BJ (cell line): ENCODE data around the gene BATF. TPM values are rescaled to one million over a fixed set of nuclear protein-coding genes. Genes with fewer than 3 reads are reported as not detected.

Experiments used
- CTCF ChIA-PET: fragments of 350-600 bp; formaldehyde crosslinking; extraction: SDS; loops from one replicate; lab custom pipeline; 2021; ENCODE audit warnings: antibody characterized with exemption, inconsistent platforms; lab: Yijun Ruan, JAX
- POLR2A ChIA-PET: fragments of 300-600 bp; sonication (Branson Sonifier 250); formaldehyde crosslinking; extraction: SDS; loops from one replicate; lab custom pipeline; 2021; ENCODE audit warnings: antibody characterized with exemption; lab: Charles Lee
- DNase-seq: peaks from one replicate; pipeline ENCODE4 v3.0.0-alpha.2; 2011; ENCODE audit warnings: low read depth
- H3K27me3 ChIP-seq: 2 replicates; pipeline ENCODE4 v1.6.0; 2011; ENCODE audit warnings: low read length; ENCODE audit not compliant: control insufficient read depth, insufficient read depth
- H3K36me3 ChIP-seq: 2 replicates; pipeline ENCODE4 v1.5.1; 2011; ENCODE audit warnings: low read length; ENCODE audit not compliant: control insufficient read depth, insufficient read depth
- H3K4me3 ChIP-seq: 2 replicates; pipeline ENCODE4 v1.5.1; 2011; ENCODE audit warnings: low read depth, mild to moderate bottlenecking, control low read depth, low read length
- polyA plus RNA-seq: library from polyadenylated mRNA; depleted of rRNA; stranded (reverse); fragments of >200 nt; gene quantifications from 2 replicates; pipeline ENCODE4 v1.2.3, GENCODE V29; 2011; rRNA removed
- TF ChIP-seq, protein P1 (sequence below): IDR thresholded peaks from 2 replicates; pipeline ENCODE4 v1.5.1; 2011; ENCODE audit warnings: low read depth, mild to moderate bottlenecking, control low read depth, inconsistent platforms, low read length, moderate library complexity; ENCODE audit not compliant: insufficient read depth

BATF gene
- polyA plus RNA-seq, 1 experiment: not detected

DNA sequence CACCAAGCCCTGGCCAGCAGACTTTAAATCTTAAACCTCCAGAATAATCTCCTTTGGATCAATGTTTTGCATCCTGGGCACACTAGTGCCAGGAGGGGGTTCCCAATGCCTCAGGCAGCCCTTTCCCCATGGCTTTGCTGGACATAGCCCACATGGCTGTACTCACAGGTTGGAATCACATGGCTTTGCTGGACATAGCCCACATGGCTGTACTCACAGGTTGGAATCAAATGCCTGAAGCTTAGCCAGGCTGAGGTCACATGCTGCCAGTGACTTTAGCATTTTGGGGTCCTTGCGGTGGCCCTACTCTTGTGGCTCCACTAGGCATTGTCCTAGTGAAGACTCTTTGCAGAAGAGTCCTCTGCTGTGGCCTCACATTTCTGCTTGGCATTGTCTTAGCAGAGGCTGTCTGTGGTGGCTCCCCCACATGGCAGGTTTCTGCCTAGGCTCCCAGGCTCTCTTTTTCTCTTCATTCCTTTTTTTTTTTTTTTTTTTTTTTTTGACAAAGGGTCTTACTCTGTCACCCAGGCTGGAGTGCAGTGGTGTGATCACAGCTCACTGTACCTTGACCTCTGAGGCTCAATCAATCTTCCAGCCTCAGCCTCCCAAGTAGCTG lies 69.2 kb downstream of the BATF start:
- TF ChIP-seq, protein P1, sequence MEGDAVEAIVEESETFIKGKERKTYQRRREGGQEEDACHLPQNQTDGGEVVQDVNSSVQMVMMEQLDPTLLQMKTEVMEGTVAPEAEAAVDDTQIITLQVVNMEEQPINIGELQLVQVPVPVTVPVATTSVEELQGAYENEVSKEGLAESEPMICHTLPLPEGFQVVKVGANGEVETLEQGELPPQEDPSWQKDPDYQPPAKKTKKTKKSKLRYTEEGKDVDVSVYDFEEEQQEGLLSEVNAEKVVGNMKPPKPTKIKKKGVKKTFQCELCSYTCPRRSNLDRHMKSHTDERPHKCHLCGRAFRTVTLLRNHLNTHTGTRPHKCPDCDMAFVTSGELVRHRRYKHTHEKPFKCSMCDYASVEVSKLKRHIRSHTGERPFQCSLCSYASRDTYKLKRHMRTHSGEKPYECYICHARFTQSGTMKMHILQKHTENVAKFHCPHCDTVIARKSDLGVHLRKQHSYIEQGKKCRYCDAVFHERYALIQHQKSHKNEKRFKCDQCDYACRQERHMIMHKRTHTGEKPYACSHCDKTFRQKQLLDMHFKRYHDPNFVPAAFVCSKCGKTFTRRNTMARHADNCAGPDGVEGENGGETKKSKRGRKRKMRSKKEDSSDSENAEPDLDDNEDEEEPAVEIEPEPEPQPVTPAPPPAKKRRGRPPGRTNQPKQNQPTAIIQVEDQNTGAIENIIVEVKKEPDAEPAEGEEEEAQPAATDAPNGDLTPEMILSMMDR: no peak
- POLR2A ChIA-PET: no interaction called here
- Histone ChIP-seq H3K36me3 (no peaks in the 10 kb centered on the region), H3K4me3 (no peak overlapping the region), H3K27me3 (peaks cover 7% of the 10 kb centered on the region)
- no peak for DNase-seq
- CTCF ChIA-PET: interaction anchor here (1.1 kb wide), 1 partner anchor 30 kb away, joined by 3 read pairs; no protein-coding TSS in a partner anchor

DNA sequence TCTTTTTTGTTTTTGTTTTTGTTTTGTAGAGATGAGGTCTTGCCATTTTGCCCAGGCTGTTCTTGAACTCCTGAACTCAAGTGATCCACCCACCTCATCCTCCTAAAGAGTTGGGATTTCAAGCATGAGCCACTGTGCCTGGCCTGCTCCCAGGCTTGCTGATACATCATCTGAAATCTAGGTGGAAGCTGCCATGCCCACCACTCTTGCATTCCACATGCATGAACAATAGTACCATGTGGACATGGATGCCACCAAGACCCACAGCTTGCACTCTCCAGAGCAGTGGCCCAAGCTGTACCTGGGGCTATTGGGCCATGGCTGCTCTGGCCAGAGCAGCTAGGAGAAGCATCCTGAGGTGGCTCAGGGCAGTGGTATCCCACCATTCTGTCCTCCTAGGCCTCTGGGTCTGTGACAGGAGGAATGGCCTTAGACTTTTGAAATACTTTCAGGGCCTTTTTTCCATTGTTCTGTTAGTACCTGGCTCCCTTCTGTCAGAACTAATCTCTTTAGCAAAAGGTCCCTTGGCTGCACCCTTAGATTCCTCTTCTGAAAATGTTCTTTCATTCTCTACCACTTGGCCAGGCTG lies 69.8 kb downstream of the BATF start:
- POLR2A ChIA-PET: no interaction called here
- no peak overlapping the region for H3K4me3 ChIP-seq
- peaks cover 7% of the 10 kb centered on the region for H3K27me3 ChIP-seq
- TF ChIP-seq, protein P1: no peak
- no peaks in the 10 kb centered on the region for H3K36me3 ChIP-seq
- DNase-seq: no peak
- CTCF ChIA-PET: interaction anchor here (1.1 kb wide), 1 partner anchor 31 kb away, joined by 3 read pairs; no protein-coding TSS in a partner anchor

DNA sequence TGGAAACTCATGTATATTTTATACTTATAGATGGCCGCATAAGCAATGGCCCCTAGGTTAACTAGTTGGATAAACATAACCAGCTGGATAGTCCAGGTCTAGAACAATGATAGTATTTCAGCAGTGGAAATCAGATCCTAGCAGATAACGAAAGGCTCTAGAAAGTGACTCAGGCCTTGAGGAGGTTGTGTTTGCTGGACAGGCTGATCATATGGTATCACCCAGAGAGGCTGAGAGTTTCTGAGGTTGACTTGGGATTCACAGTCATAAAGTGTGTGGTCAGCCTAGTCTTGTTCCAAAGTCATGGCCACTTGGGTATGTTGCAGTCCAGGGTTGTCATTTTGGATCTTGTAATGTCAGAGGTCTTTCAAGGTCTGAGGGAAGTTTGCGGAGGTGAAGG lies 73.0 kb downstream of the BATF start:
- ChIA-PET POLR2A (no interaction called here), CTCF (no interaction called here)
- TF ChIP-seq, protein P1: no peak
- H3K36me3 ChIP-seq: no peaks in the 10 kb centered on the region
- DNase-seq: no peak
- H3K4me3 ChIP-seq: no peak overlapping the region
- H3K27me3 ChIP-seq: 0 out of 2 replicates have a peak, but pooled peaks cover 2% of the 10 kb centered on the region

Other genes with a start within 250 kb of the BATF start
- gene FOS, start 243.6 kb upstream of the BATF start, polyA plus RNA-seq: 57.8 and 84.1 TPM in 2 replicates
- 83.8 and 88.7 TPM in 2 replicates for gene JDP2, start 94.4 kb upstream of the BATF start, polyA plus RNA-seq
- 0.64 and 0.70 TPM in 2 replicates for gene FLVCR2, start 56.2 kb downstream of the BATF start, polyA plus RNA-seq
- 22.9 and 23.7 TPM in 2 replicates for gene ERG28, start 138.4 kb downstream of the BATF start, polyA plus RNA-seq
- 9.9 and 12.3 TPM in 2 replicates for gene TTLL5, start 138.8 kb downstream of the BATF start, polyA plus RNA-seq